H9 (cell line): ENCODE results near the gene IFT80. TPM values are rescaled to one million over a fixed set of nuclear protein-coding genes. Genes with fewer than 3 reads are reported as not detected.
A peak's percentile ranks its signal among the peaks of the same experiment; 100 is the strongest.

Experiments used
- DNase-seq: peaks from one replicate; pipeline ENCODE4 v3.0.0-alpha.2; 2017
- H2AFZ ChIP-seq: one replicate; pipeline ENCODE4 v1.6.1; 2013; ENCODE audit warnings: mild to moderate bottlenecking, low read length, control low read depth, moderate library complexity
- H2AK5ac ChIP-seq: 2 replicates; pipeline ENCODE4 v1.6.1; 2013; ENCODE audit warnings: low read length, control low read depth, mixed read lengths; ENCODE audit not compliant: insufficient read length
- H2BK120ac ChIP-seq: one replicate; pipeline ENCODE4 v1.6.1; 2013; ENCODE audit warnings: low read depth, mild to moderate bottlenecking, low read length, control low read depth, inconsistent platforms; ENCODE audit not compliant: poor library complexity, severe bottlenecking
- H2BK12ac ChIP-seq: 2 replicates; pipeline ENCODE4 v1.6.1; 2013; ENCODE audit warnings: low read length, control low read depth, mixed read lengths, low read depth; ENCODE audit not compliant: insufficient read length
- H2BK15ac ChIP-seq: 2 replicates; pipeline ENCODE4 v1.6.1; 2013; ENCODE audit warnings: low read depth, low read length, control low read depth
- H2BK20ac ChIP-seq: one replicate; pipeline ENCODE4 v1.6.1; 2013; ENCODE audit warnings: low read depth, mild to moderate bottlenecking, low read length, control low read depth, inconsistent platforms; ENCODE audit not compliant: poor library complexity, severe bottlenecking
- H2BK5ac ChIP-seq: 2 replicates; pipeline ENCODE4 v1.6.1; 2013; ENCODE audit warnings: low read length, control low read depth, mixed read lengths; ENCODE audit not compliant: insufficient read length
- H3K14ac ChIP-seq: 2 replicates; pipeline ENCODE4 v1.6.1; 2013; ENCODE audit warnings: low read length, control low read depth; ENCODE audit not compliant: insufficient read depth
- H3K18ac ChIP-seq: 2 replicates; pipeline ENCODE4 v1.6.1; 2013; ENCODE audit warnings: low read depth, mild to moderate bottlenecking, mixed read lengths, low read length, control low read depth; ENCODE audit not compliant: insufficient read length
- H3K23ac ChIP-seq: 2 replicates; pipeline ENCODE4 v1.6.1; 2013; ENCODE audit warnings: low read length, control low read depth, mixed read lengths, low read depth; ENCODE audit not compliant: insufficient read length
- H3K23me2 ChIP-seq: 2 replicates; pipeline ENCODE4 v1.6.1; 2013; ENCODE audit warnings: low read depth, mild to moderate bottlenecking, mixed read lengths, low read length, control low read depth; ENCODE audit not compliant: insufficient read length, poor library complexity, severe bottlenecking
- H3K27ac ChIP-seq: 2 replicates; pipeline ENCODE4 v1.5.1; 2013; ENCODE audit warnings: low read length, control low read depth, mixed read lengths, low read depth; ENCODE audit not compliant: insufficient read length
- H3K27me3 ChIP-seq: 2 replicates; pipeline ENCODE4 v1.6.1; 2013; ENCODE audit warnings: low read length, control low read depth, inconsistent platforms; ENCODE audit not compliant: insufficient read depth
- H3K4ac ChIP-seq: 2 replicates; pipeline ENCODE4 v1.6.1; 2013; ENCODE audit warnings: low read depth, mild to moderate bottlenecking, control low read depth, inconsistent platforms, low read length, moderate library complexity
- H3K4me1 ChIP-seq: 2 replicates; pipeline ENCODE4 v1.6.1; 2013; ENCODE audit warnings: low read length, control low read depth, inconsistent platforms; ENCODE audit not compliant: insufficient read depth
- H3K4me2 ChIP-seq: 2 replicates; pipeline ENCODE4 v1.6.1; 2013; ENCODE audit warnings: low read length, control low read depth, mixed read lengths; ENCODE audit not compliant: insufficient read length, insufficient read depth
- H3K56ac ChIP-seq: 2 replicates; pipeline ENCODE4 v1.6.1; 2013; ENCODE audit warnings: low read depth, mild to moderate bottlenecking, mixed read lengths, low read length, control low read depth; ENCODE audit not compliant: insufficient read length
- H3K79me1 ChIP-seq: 2 replicates; pipeline ENCODE4 v1.6.1; 2013; ENCODE audit warnings: low read depth, mild to moderate bottlenecking, moderate library complexity, low read length, control low read depth, inconsistent platforms; ENCODE audit not compliant: insufficient read depth, poor library complexity, severe bottlenecking
- H3K79me2 ChIP-seq: 2 replicates; pipeline ENCODE4 v1.6.1; 2013; ENCODE audit warnings: low read length, control low read depth, inconsistent platforms; ENCODE audit not compliant: insufficient read depth
- H3K9ac ChIP-seq: 2 replicates; pipeline ENCODE4 v1.6.1; 2013; ENCODE audit warnings: low read length, control low read depth, mixed read lengths; ENCODE audit not compliant: insufficient read length; ENCODE audit errors: extremely low read depth
- H3K9me3 ChIP-seq: one replicate; pipeline ENCODE4 v1.6.1; 2013; ENCODE audit warnings: low read depth, low read length, inconsistent platforms; ENCODE audit not compliant: control insufficient read depth
- H3T11ph ChIP-seq: one replicate; pipeline ENCODE4 v1.6.1; 2013; ENCODE audit warnings: mild to moderate bottlenecking, low read length, control low read depth, inconsistent platforms
- H4K20me1 ChIP-seq: one replicate; pipeline ENCODE4 v1.6.1; 2013; ENCODE audit not compliant: control insufficient read depth, insufficient read length, insufficient read depth
- H4K5ac ChIP-seq: 2 replicates; pipeline ENCODE4 v1.6.1; 2013; ENCODE audit warnings: low read depth, mild to moderate bottlenecking, mixed read lengths, low read length, control low read depth; ENCODE audit not compliant: insufficient read length
- H4K8ac ChIP-seq: replicated peaks from 2 replicates; pipeline ENCODE4 v1.6.1; 2013; ENCODE audit warnings: low read length, control low read depth, mixed read lengths, low read depth; ENCODE audit not compliant: insufficient read length
- H4K91ac ChIP-seq: 2 replicates; pipeline ENCODE4 v1.6.1; 2013; ENCODE audit warnings: low read depth, mild to moderate bottlenecking, moderate library complexity, mixed read lengths, low read length, control low read depth; ENCODE audit not compliant: insufficient read length
- H3K27ac Mint-ChIP-seq, 3 experiments: 2 replicates in 2 of 3; 3 replicates in 1 of 3; pipeline ENCODE4 v1.8.0; 2020 to 2021; ENCODE audit warnings: mixed read lengths in 3 of 3, mild to moderate bottlenecking in 1 of 3, moderate library complexity in 1 of 3
- H3K27me3 Mint-ChIP-seq: 2 replicates; pipeline ENCODE4 v1.8.0; 2021; ENCODE audit warnings: low read depth, mild to moderate bottlenecking, moderate library complexity, mixed read lengths
- H3K36me3 Mint-ChIP-seq, 3 experiments: 2 replicates in 2 of 3; 3 replicates in 1 of 3; pipeline ENCODE4 v1.8.0; 2020 to 2021; ENCODE audit warnings: low read depth in 3 of 3, mixed read lengths in 3 of 3; ENCODE audit not compliant: insufficient read depth in 1 of 3
- H3K4me1 Mint-ChIP-seq, 2 experiments: 2 replicates each; pipeline ENCODE4 v1.8.0; 2020; ENCODE audit warnings: mixed read lengths in 2 of 2
- H3K4me3 Mint-ChIP-seq, 2 experiments: 2 replicates in 1 of 2; 3 replicates in 1 of 2; pipeline ENCODE4 v1.8.0; 2020 to 2021; ENCODE audit warnings: mild to moderate bottlenecking in 2 of 2, mixed read lengths in 2 of 2, moderate library complexity in 1 of 2
- H3K9me3 Mint-ChIP-seq, 2 experiments: 2 replicates in 1 of 2; 3 replicates in 1 of 2; pipeline ENCODE4 v1.8.0; 2020; ENCODE audit warnings: mild to moderate bottlenecking in 2 of 2, mixed read lengths in 2 of 2, moderate library complexity in 1 of 2
- WGBS: extraction: QIAGEN DNeasy Blood & Tissue Kit; methylation state at CpG from one replicate; pipeline ENCODE4 v1.1.7; 2013; ENCODE audit warnings: missing lambda C conversion rate, low lambda C conversion rate, mixed read lengths; ENCODE audit not compliant: insufficient read length; ENCODE audit errors: extremely low coverage; 5-methylcytosine and 5-hydroxymethylcytosine counted together
- total RNA-seq: library from RNA; stranded (reverse); gene quantifications from 2 replicates; pipeline ENCODE4 v1.2.1, GENCODE V29; 2021
- TF ChIP-seq, protein P1 (sequence below): fragments of 200-600 bp; sonication (generic); conservative IDR thresholded peaks from 3 replicates; pipeline ENCODE4 v1.8.0; 2021; ENCODE audit warnings: antibody characterized with exemption, mild to moderate bottlenecking

IFT80 gene
- total RNA-seq, 1 experiment from 2014 or later, result 29.0 TPM

DNA sequence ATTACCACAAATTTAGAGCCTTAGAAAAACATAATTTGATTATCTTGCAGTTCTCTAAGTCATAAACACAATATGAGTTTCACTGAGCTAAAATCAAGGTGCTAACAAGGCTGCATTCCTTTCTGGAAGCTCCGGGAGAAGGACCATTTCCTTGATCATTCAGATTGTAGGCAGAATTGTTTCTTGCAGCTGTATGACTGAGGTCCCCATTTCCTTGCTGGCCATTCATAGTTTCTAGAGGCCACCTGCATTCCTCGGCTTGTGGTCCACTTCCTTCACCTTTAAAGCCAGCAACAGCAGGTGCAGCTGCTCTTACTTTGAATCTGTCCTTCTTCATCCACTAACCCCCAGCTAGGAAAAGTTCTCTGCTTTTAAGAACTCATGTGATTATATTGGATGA lies 58.7 kb downstream of the IFT80 start:
- WGBS, result no CpG with 5 or more reads among the region's 2 CpGs
- Histone ChIP-seq H3K4me1 (no peaks in the 10 kb centered on the region), H2BK15ac (no peak overlapping the region), H3K79me1 (no peaks in the 10 kb centered on the region), H4K8ac (no peak overlapping the region), H3K56ac (no peak overlapping the region), H2AFZ (no peak overlapping the region), H3K14ac (no peak overlapping the region), H3K23me2 (no peaks in the 10 kb centered on the region), H2BK20ac (no peak overlapping the region), H2BK5ac (no peak overlapping the region), H4K5ac (no peak overlapping the region), H3K18ac (no peak overlapping the region), H3K4me2 (no peak overlapping the region), H2AK5ac (no peak overlapping the region), H2BK12ac (no peak overlapping the region), H2BK120ac (no peak overlapping the region), H4K91ac (no peak overlapping the region), H3T11ph (no peak overlapping the region), H3K27me3 (no peaks in the 10 kb centered on the region), H3K9ac (no peak overlapping the region), H4K20me1 (no peaks in the 10 kb centered on the region), H3K4ac (no peak overlapping the region), H3K79me2 (no peaks in the 10 kb centered on the region), H3K27ac (no peak overlapping the region), H3K9me3 (no peaks in the 10 kb centered on the region), H3K23ac (no peak overlapping the region)
- TF ChIP-seq, protein P1, sequence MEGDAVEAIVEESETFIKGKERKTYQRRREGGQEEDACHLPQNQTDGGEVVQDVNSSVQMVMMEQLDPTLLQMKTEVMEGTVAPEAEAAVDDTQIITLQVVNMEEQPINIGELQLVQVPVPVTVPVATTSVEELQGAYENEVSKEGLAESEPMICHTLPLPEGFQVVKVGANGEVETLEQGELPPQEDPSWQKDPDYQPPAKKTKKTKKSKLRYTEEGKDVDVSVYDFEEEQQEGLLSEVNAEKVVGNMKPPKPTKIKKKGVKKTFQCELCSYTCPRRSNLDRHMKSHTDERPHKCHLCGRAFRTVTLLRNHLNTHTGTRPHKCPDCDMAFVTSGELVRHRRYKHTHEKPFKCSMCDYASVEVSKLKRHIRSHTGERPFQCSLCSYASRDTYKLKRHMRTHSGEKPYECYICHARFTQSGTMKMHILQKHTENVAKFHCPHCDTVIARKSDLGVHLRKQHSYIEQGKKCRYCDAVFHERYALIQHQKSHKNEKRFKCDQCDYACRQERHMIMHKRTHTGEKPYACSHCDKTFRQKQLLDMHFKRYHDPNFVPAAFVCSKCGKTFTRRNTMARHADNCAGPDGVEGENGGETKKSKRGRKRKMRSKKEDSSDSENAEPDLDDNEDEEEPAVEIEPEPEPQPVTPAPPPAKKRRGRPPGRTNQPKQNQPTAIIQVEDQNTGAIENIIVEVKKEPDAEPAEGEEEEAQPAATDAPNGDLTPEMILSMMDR, result no peak
- H3K36me3 Mint-ChIP-seq, result peaks cover 5 to 14% (median 7%) of the 10 kb centered on the region in 3 experiments; a peak in 5 of 7 replicates
- H3K4me3 Mint-ChIP-seq, result no peak overlapping the region
- H3K9me3 Mint-ChIP-seq, result peaks cover 10 to 13% of the 10 kb centered on the region in 2 experiments
- peak; percentile 29 for DNase-seq
- no peak overlapping the region; a peak in 1 of 7 replicates for H3K27ac Mint-ChIP-seq
- no peaks in the 10 kb centered on the region for H3K27me3 Mint-ChIP-seq
- H3K4me1 Mint-ChIP-seq, result peaks cover 0 to 5% of the 10 kb centered on the region in 2 experiments; a peak in 1 of 4 replicates
